Occipital lobe (tissue), 2 donors: ENCODE results near the gene TOMM40. TPM values are rescaled to one million over a fixed set of nuclear protein-coding genes. Genes with fewer than 3 reads are reported as not detected.
"Not testable (repeated sequence)": the region's sequence is repeated elsewhere in the genome, so short reads cannot be mapped to it uniquely, and the experiment has no call there.

ENCODE experiments used
- DNase-seq: peaks from one replicate; lab custom pipeline; 2025; lab: John Stamatoyannopoulos, UW
- total RNA-seq: library from RNA; depleted of rRNA; stranded (reverse); fragments of >200 nt; gene quantifications from one replicate; pipeline ENCODE4 v1.2.3, GENCODE V29; 2014

TOMM40 gene
- total RNA-seq, result 23.1 TPM

DNA sequence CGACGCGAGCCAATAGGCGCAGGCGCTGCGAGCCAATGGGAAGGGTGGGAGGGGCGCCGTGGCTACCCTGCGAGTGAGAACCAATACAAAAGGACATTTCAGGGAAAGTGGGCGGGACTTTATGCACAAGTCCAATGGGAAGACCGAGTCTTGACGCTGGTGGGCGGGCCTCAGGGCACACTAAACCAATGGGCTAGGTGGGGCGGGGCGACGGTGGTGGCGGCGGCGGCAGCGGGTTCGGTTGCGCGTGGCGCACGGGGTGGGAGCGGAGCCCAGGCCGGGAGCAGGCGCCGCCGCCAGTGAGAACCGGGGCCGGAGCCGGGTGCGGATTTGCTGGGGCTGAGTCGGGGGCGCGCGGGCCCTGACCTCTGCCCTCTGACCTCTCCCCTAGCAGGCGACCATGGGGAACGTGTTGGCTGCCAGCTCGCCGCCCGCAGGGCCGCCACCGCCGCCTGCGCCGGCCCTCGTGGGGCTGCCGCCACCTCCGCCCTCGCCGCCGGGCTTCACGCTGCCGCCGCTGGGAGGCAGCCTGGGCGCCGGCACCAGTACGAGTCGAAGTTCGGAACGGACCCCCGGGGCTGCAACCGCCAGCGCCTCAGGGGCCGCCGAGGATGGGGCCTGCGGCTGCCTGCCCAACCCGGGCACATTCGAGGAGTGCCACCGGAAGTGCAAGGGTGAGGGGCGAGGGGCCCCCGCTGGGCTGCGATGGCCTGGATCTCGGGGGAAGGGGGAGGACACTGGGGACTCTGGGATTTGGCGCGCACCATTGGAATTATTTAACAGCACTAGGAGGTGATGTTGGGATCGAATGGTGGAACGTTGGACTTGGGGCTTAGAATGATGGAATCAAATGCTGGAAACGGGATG lies at the start of gene TOMM40:
Gene TOMM40, plus strand, starts transcription at position 239 of the 867 bp plus-strand sequence. Its CDS starts 162 bp downstream, at position 401.
- no peak for DNase-seq

DNA sequence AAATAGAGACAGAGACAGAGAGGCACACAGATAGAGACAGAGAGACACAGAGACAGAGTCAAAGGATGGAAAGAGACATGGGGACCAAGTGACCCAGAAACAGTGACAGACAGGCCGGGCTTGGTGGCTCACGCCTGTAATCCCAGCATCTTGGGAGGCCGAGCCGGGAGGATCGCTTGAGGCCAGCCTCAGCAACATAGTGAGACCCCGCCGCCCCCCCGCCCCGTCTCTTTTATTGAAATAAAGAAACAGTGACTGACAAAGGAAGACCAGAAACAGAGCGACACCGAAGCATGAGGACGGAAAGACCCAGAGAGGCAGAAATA lies 45.8 kb upstream of the TOMM40 start:
- DNase-seq, result no peak

DNA sequence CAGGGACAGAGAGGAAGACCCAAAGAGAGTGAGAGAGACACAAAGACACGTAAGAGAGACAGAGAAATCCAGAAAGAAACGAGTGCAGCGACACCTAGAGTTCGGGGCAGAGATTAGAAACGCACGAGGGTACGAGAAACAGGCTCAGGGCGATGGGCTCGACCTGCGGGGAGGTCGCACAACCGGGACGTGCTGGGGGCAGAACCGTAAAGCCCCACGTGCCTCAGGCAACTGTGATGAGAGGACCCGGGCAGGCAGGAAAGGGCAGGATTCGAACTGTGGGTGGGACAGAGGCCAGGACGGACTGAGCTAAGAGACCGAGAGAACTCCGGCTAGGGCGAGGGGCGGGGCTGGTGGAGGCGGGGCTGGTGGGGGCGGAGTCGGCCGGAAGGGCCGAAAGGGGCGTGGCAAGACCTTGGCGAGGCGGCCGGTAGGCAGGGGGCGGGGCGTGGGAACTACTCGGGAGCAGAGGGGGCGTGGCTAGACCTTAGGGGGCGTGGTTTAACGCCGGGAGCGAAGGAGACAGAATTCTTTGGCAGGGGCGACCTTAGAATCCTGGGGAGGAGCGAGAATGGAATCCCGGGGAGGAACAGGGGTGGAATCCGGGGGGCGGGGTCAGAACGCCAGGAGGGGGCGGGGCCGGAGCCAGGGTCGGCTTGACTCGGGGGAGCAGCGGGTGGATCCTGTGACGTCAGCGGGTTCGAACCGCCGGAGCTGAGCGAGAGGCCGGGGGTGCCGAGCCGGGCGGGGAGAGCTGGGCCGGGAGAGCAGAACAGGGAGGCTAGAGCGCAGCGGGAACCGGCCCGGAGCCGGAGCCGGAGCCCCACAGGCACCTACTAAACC lies 45.2 kb upstream of the TOMM40 start, which contains the start of gene NECTIN2:
Gene NECTIN2, plus strand, starts transcription at position 686 of the 843 bp plus-strand sequence. CDS start 229 bp downstream, outside the sequence.
- DNase-seq, result peak; percentile 82

DNA sequence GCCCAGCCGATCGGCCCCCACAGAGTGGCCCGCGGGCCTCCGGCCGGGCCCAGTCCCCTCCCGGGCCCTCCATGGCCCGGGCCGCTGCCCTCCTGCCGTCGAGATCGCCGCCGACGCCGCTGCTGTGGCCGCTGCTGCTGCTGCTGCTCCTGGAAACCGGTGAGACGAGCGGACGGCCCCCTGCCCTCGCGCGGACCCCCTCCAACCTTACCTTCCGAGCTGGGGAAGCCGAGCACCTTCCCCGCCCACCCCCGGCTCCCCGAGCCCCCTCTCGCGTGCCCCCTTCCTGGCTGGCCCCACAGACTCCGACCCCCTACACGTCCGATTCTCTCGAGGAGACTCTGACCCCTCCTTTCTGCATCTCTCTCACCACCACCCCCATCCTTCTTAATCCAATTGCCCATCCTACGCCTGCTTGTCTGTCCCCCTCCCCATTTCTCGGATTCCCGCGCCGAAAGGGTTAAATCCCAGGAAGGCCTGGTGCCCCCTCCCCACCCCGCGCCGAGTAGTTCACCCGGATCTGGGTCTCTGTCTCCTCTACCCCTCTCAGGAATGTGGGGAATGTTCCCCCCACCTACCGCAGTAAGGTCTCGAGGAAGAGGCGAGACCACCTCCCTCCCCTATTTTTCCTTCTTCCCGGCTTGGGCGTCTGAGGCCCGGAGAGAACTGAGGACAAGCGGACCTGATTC lies 44.5 kb upstream of the TOMM40 start:
- DNase-seq, result no peak

DNA sequence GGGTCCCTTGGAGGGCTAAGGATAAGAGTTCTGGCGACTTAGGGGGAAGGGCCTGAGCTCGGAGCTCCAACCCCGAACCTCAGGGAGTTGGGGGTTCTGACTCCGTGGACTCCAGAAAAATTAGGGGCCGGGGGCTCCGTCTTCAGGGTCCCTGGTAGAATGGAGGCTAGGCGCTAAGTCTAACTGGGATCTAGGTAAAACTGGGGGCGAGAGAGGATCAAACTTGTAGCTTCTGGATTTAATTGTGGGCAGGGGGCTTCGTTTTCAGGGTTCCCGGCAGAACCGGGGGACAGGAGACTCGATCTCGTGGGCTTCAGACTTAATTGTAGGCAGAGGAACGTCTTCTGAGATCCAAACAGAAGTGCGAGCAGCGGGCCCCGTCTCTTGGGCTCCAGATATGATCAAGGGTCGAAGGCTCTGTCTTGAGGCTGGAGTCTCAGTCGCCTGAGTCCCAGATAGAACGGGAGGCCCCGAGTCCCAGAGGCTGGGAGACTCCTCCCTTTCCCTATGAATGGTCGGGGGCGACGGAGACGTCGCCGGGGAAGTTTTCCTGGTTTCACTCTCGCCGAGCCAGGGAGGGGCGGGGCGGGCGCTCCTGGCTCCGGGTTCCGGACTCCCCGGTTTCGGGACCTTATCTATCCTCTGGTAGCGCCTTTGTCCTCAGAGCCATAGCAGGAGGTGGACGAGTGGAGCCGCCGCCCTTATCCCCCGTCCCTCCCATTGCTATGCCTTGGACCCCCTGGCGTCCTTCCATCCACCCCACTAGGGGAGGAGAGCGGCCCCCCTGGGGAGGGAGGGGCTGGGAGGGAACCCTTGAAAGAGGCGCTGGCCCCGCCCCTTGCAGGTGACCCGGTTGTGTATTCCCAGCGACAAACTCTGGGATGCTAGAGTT lies 43.7 kb upstream of the TOMM40 start:
- DNase-seq, result no peak

DNA sequence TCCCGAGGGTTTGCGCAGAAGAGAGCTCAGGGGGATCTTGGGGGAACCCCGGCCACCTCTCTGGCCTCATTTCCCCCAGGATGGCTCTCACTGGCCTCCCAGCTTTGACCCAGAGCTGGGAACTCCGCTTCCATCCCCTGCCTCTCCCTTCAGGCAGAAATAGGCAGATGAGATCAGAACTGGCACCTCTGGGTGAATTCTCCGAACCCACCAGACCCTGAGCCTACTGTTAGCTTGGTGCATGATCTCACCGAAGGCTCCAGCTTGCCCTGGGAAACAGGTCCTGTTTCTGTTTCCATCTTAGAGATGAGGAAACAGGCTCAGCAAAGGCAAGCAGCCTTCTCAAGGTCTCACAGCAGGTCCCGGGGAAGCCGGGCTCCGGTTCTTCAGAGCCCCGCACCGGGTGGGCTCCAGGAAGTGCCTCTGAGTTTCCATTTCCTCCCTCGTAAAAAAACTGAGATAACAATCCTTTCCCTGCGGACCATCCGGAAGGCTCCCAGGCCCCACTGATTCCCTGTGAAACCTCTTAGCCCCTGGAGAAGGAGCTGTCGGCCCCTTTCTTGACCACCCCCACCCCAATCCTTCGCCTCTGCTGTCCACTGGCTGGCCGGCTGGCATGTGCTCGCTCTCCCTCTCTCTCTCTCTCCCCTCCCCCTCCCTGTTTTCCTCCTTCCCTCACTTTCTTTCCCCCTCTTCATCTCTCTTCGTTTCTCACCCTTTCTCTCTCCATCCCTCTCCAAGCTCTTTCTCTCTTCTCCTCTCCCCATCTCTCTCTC lies 42.8 kb upstream of the TOMM40 start:
- no peak for DNase-seq

DNA sequence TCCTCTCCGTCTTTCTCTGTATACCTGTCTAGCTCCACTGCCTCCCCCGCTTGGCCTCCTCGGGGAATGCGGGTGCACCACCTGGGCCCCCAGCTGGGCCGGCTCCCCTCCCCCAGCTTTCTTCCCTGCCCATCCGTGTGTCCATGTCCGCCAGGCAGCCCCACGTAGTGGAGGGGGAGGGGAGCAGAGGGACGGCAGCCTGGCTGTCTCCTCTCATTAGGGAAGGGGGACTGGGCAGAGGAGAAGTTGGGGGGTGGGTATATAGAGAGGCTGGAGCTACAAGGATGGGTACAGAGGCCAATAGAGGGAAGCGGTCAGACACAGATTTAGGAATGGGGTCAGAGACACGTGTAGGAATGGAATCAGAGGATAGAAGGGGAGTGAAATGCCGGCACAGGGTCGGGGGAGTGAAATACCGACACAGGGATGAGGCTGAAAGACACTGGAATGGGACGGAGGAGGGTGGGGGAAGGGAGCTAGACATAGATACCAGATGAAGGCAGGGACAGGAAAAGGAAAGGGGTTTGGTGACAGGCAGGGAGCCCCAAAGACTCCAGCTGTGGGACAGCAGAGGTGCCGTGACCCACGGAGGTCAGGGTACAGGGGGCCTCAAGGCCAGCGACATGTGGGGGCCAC lies 42.1 kb upstream of the TOMM40 start:
- no peak for DNase-seq

DNA sequence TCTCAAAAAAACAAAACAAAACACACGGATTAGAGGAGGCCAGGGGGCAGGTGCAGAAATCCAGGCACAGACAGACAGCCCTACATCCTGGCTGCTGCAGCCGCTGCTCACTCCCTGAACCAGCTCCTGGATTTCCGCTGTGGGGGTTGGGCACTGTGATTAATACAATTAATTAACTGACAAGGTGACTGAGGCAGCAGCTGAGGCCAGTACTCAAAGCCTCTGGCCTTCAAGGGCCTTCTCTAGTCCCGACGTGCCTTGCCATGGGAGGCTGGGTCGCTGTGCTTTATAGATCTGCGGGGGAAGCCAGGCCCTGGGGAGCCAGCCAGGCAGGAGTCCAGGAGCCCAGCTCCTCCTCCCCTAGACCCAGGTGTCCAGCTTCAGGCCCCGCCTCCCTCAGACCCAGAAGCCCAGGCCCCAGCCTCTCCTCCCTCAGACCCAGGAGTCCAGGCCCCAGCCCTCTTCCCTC lies 40.4 kb upstream of the TOMM40 start:
- no peak for DNase-seq

DNA sequence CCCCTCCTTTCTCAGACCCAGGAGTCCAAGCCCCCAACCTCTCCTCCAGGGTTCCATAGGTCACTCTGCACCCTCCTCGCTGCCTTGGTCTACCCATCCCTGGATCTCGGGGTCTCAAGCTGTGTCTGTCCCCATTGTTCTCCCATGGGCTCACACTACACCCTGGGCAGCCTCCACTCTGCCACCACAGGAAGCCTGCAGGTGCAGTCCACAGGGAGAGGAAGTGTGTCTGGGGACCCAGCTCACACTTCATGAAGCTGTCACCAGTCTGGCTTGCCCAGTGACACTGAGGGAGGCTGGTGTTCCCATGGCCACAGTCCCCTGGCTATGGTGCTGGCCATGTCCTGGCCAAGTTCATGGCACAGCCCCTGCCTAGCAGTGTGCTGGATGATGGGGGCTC lies 39.6 kb upstream of the TOMM40 start:
- DNase-seq, result no peak

DNA sequence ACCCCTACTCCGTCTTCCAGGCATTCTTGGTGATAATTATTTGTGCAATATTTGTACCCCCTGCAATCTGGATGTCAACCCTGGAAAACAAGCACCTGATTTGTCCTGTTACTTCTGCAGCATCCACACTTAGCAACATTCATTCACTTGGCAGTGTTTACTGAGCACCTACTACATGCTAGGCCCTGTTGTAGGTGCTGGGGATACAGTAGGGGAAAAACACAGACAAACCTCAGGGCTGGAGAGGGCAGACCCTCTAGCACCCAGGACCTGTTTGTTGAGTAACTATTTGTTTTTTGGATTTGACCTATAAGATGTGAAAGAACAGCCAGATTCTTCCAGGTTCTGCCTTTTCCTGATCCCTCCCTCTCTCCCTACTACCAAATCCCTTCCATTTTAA lies 35.4 kb upstream of the TOMM40 start:
- DNase-seq, result no peak

DNA sequence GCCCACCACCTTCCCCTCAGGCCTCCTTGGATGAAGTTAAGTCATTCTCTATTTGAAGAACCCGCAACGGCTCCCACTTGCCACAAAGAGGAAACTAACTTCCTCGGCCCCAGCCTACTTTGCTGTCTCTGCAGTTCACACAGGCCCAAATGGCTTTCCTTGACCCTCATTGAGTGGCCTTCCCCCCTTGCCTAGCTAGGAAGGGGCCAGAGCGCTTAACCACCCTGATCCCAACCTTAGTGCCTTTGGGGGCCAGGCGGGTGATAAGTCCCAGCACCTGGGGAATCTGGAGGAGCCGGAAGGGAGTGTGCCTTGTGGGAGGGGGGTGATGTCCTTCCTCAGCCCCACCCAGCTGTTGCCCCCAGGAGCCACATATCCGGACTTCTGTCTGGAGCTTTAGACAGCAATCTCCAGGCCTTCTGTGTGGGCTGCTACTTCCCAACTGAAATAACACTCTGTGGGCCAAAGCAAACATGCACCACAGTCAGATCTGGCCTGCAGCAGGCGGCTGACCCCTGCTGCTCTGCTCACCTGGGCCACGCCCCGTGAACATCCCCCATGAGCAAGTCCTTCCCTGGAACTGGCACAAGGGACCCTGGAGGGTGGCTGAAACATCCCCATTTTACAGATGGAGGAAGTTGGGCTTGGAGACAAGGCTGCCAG lies 34.5 kb upstream of the TOMM40 start:
- DNase-seq, result no peak

DNA sequence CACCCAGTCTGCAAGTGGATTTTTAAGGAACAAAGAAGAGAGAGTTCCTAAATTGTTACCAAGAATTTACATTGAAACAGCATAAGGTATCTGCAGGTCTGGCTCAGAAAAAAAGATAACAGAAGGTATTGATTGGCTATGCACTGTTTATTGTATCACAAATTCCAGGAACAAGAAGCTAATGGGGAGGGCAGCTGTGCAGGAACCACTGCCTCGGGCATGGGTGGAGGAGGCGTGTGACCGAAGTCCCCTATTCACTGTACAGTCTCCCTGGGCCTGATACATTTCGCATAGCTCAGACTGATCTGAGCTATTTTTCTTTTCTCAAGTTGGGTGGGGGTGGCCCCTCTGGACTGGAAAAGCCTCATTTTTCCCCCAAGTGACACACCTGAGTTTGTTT lies 33.2 kb upstream of the TOMM40 start:
- no peak for DNase-seq

DNA sequence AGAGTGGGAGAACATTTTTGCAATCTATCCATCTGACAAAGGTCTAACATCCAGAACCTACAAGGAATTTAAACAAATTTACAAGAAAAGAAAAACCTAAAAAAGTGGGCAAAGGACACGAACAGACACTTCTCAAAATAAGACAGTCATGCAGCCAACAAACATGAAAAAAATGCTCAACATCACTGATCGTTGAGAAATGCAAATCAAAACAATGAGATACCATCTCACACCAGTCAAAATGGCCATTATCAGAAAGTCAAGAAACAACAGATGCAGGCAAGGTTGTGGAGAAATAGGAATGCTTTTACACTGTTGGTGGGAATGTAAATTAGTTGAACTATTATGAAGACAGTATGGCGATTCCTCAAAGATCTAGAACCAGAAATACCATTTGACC lies 29.5 kb upstream of the TOMM40 start:
- not testable (repeated sequence) for DNase-seq

DNA sequence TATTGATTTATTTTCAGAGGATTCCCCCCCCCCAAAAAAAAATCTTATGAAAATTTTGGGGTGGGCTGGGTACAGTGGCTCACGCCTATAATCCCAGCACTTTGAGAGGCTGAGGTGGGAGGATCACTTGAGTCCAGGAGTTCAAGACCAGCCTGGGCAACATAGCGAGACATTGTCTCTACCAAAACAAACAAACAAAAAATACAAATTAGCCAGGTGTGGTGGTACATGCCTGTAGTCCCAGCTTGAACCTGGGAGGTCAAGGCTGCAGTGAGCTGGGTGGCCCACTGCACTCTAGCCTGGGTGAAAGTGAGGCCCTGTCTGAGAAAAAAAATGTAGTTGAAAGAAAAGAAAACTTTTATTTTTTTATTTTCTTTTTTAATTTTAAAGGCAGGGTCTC lies 27.1 kb upstream of the TOMM40 start:
- no peak for DNase-seq

DNA sequence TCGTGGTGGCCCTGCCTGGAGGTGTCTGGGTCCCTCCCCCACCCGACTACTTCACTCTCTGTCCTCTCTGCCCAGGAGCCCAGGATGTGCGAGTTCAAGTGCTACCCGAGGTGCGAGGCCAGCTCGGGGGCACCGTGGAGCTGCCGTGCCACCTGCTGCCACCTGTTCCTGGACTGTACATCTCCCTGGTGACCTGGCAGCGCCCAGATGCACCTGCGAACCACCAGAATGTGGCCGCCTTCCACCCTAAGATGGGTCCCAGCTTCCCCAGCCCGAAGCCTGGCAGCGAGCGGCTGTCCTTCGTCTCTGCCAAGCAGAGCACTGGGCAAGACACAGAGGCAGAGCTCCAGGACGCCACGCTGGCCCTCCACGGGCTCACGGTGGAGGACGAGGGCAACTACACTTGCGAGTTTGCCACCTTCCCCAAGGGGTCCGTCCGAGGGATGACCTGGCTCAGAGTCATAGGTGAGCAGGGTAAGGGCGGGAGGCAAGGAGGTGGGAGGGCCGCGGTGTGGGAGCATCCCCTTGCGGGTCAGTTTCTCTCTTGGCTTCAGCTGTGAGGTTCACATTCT lies 25.8 kb upstream of the TOMM40 start:
- no peak for DNase-seq

DNA sequence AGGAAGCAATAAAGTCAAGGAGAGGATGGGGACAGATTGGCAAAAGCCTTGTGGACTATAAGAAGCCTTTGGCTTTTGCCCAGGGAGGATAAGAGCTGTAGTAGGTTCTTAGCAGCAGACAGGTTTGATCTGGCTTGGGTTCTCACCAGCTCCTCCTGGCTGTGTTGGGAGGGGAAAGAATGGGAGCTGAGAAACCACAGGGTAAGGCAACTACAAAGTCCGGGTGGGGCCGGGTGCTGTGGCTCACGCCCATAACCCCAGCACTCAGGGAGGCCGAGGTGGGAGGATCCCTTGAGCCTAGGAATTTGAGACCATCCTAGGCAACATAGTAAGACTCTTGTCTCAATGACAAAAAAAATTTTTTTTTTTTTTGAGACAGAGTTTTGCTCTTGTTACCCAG lies 24.4 kb upstream of the TOMM40 start:
- no peak for DNase-seq

DNA sequence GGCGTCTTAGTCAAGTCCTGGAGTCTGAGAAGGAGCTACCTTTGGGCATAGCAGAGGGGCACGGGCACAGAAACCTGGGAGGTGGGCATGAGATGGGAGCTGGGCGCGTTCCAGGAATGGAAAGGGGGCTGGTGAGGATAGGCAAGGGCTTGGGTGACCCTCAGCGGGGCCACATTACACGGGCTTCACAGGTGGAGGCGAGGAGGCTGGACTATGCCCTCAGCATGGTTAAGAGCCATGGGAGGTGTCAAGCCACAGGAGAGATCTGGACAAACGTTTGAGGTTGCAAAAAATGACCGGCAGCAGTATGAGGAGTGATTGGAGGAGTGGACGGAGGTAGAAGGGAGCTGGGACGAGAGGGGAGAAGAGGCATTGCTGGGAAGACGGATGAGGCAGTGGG lies 23.5 kb upstream of the TOMM40 start:
- DNase-seq, result no peak

DNA sequence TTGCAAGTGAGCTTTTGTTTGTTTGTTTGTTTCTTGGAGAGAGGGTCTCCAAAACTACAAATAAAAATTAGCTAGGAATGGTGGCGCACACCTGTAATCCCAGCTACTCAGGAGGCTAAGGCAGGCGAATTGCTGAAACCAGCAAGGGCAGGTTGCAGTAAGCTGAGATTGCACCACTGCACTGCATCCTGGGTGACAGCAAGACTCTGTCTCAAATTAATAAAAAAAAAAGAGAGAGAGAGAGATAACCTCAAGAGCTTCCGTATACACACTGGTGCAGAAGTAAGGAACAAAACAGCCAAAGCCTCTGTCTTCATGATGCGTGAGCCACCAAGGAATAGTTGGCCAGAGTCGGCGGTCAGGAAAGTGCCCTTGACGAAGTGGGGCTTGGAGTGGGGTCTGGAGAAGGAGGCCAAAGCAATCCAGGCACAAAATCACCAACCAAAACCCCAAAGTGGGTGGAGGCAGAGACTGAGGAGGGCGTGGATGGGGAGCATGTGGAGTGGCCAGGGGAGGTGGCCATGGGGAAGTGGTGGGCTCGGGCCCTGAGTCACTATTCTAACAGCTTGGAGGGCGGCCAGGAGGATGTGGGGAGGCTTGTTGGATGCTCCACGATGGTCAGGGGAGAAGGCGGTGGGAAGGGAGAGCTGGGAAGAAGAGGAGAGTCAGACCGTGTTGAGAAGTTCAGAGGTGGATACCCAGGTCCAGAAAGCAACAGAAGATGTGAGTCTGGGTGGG lies 21.2 kb upstream of the TOMM40 start:
- no peak for DNase-seq
